Sciatic nerve (tissue), 2 donors: Measurements from ENCODE around the gene KIFAP3. TPM values are rescaled to one million over a fixed set of nuclear protein-coding genes. Genes with fewer than 3 reads are reported as not detected.
"Not testable (repeated sequence)": the region's sequence is repeated elsewhere in the genome, so short reads cannot be mapped to it uniquely, and the experiment has no call there.

Experiments
- ATAC-seq: fragments of 200-7000 bp; cut with Tn5 transposase; one replicate; pipeline ENCODE4 v1.9.1; 2020; ENCODE audit warnings: mild to moderate bottlenecking, moderate library complexity
- DNase-seq: peaks from one replicate; pipeline ENCODE4 v3.0.0-alpha.2; 2020; ENCODE audit warnings: low spot score
- intact Hi-C: fragments of 100-400 bp; cut with DNase I; formaldehyde crosslinking; loops from one replicate; pipeline ENCODE4 v1.14.2; 2022
- total RNA-seq: library from RNA; stranded (reverse); fragmentation: NEBNext Ultra II Directional; extraction: Animal tissue kit (Norgen Biotek cat#: 25700); gene quantifications from one replicate; pipeline ENCODE4 v1.2.1, GENCODE V29; 2021
- donor health status: DM: no; HTN: no; CAD: no.
- donor health status: DM: no; HTN: no; CAD: no.

Gene KIFAP3
- total RNA-seq, 1 donor from 2014 or later = 49.9 TPM

- DNase-seq, intact Hi-C loops: not testable (repeated sequence)
Observed at GRCh38 chr1:170003270-170003835, 71.1 kb downstream of the KIFAP3 start.

GRCh38 chr1:170001266-170001665 lies 73.2 kb downstream of the KIFAP3 start:
- no peak for DNase-seq
- no peak for ATAC-seq
- intact Hi-C loops = no loop called here

More at GRCh38 chr1:170003270-170003835, 71.1 kb downstream of the KIFAP3 start:
- not testable (repeated sequence) for ATAC-seq

- intact Hi-C loops = no loop called here
- ATAC-seq = no peak
- no peak for DNase-seq
Observed at GRCh38 chr1:169999761-170000160, 74.7 kb downstream of the KIFAP3 start.

- DNase-seq (no peak), ATAC-seq (peak; percentile 42)
- intact Hi-C loops = no loop called here
Observed at GRCh38 chr1:169999331-169999741, 75.2 kb downstream of the KIFAP3 start.

- intact Hi-C loops = no loop called here
Observed at GRCh38 chr1:169995993-169996392, 78.5 kb downstream of the KIFAP3 start.

GRCh38 chr1:169989246-169989645 lies 85.2 kb downstream of the KIFAP3 start:
- intact Hi-C loops = no loop called here
- ATAC-seq = no peak

More at GRCh38 chr1:169995993-169996392, 78.5 kb downstream of the KIFAP3 start:
- no peak for ATAC-seq
- no peak for DNase-seq

GRCh38 chr1:169985757-169986156 lies 88.7 kb downstream of the KIFAP3 start:
- intact Hi-C loops = no loop called here
- ATAC-seq = no peak
- no peak for DNase-seq

More at GRCh38 chr1:169989246-169989645, 85.2 kb downstream of the KIFAP3 start:
- no peak for DNase-seq

GRCh38 chr1:169974067-169974466 lies 100.4 kb downstream of the KIFAP3 start:
- intact Hi-C loops = no loop called here
- ATAC-seq = no peak
- DNase-seq = no peak

- intact Hi-C loops = no loop called here
- DNase-seq (no peak), ATAC-seq (no peak)
Observed at GRCh38 chr1:169970114-169970513, 104.4 kb downstream of the KIFAP3 start.

GRCh38 chr1:169968174-169968573 lies 106.3 kb downstream of the KIFAP3 start:
- intact Hi-C loops = no loop called here
- ATAC-seq = no peak

GRCh38 chr1:169964206-169964605 lies 110.3 kb downstream of the KIFAP3 start:
- ATAC-seq = no peak
- intact Hi-C loops = no loop called here

More at GRCh38 chr1:169968174-169968573, 106.3 kb downstream of the KIFAP3 start:
- DNase-seq = no peak

GRCh38 chr1:169959686-169960085 lies 114.8 kb downstream of the KIFAP3 start:
- intact Hi-C loops = loop anchor here (5.0 kb wide), 1 partner anchor 147 kb away; no protein-coding TSS in a partner anchor
- DNase-seq (no peak), ATAC-seq (no peak)

More at GRCh38 chr1:169964206-169964605, 110.3 kb downstream of the KIFAP3 start:
- no peak for DNase-seq

GRCh38 chr1:169958987-169959386 lies 115.5 kb downstream of the KIFAP3 start:
- ATAC-seq (no peak), DNase-seq (no peak)
- intact Hi-C loops = loop anchor here (5.0 kb wide), 1 partner anchor 147 kb away; no protein-coding TSS in a partner anchor

- no peak for DNase-seq
- no peak for ATAC-seq
- intact Hi-C loops = loop anchor here (5.0 kb wide), 1 partner anchor 146 kb away; no protein-coding TSS in a partner anchor
Observed at GRCh38 chr1:169957884-169958283, 116.6 kb downstream of the KIFAP3 start.

GRCh38 chr1:169951108-169951507 lies 123.4 kb downstream of the KIFAP3 start:
- DNase-seq (no peak), ATAC-seq (no peak)
- intact Hi-C loops = no loop called here

GRCh38 chr1:169949139-169949538 lies 125.4 kb downstream of the KIFAP3 start:
- ATAC-seq (no peak), DNase-seq (no peak)
- intact Hi-C loops = no loop called here

- no peak for DNase-seq
- intact Hi-C loops = no loop called here
- ATAC-seq = no peak
Observed at GRCh38 chr1:169946206-169946605, 128.3 kb downstream of the KIFAP3 start.

GRCh38 chr1:169945181-169945580 lies 129.3 kb downstream of the KIFAP3 start:
- DNase-seq = peak; percentile 26
- peak; percentile 32 for ATAC-seq

GRCh38 chr1:169944621-169945020 lies 129.9 kb downstream of the KIFAP3 start:
- DNase-seq (no peak), ATAC-seq (peak; percentile 20)
- intact Hi-C loops = no loop called here

More at GRCh38 chr1:169945181-169945580, 129.3 kb downstream of the KIFAP3 start:
- intact Hi-C loops = no loop called here

- intact Hi-C loops = no loop called here
- peak; percentile 54 for DNase-seq
- ATAC-seq = no peak
Observed at GRCh38 chr1:169943963-169944526, 130.4 kb downstream of the KIFAP3 start.
